HUES48 (cell line): ENCODE measurements around the gene CPA2.
A peak's percentile ranks its signal among the peaks of the same experiment; 100 is the strongest.
"Not testable (repeated sequence)": the region's sequence is repeated elsewhere in the genome, so short reads cannot be mapped to it uniquely, and the experiment has no call there.

Source experiments
- H3K27ac ChIP-seq: one replicate; pipeline ENCODE4 v1.7.0; 2013; ENCODE audit warnings: low read depth, low read length, inconsistent platforms
- H3K27me3 ChIP-seq: 2 replicates; pipeline ENCODE4 v1.6.1; 2013; ENCODE audit warnings: mild to moderate bottlenecking, low read length; ENCODE audit not compliant: control insufficient read depth, insufficient read depth
- H3K36me3 ChIP-seq: 2 replicates; pipeline ENCODE4 v1.6.1; 2013; ENCODE audit warnings: low read length; ENCODE audit not compliant: control insufficient read depth, insufficient read depth
- H3K4me1 ChIP-seq: 2 replicates; pipeline ENCODE4 v1.6.1; 2013; ENCODE audit warnings: mild to moderate bottlenecking, low read length; ENCODE audit not compliant: control insufficient read depth, insufficient read depth
- H3K4me3 ChIP-seq: 2 replicates; pipeline ENCODE4 v1.5.1; 2013; ENCODE audit warnings: mild to moderate bottlenecking, low read depth, low read length
- H3K9ac ChIP-seq: 2 replicates; pipeline ENCODE4 v1.6.1; 2013; ENCODE audit warnings: mild to moderate bottlenecking, low read depth, low read length, moderate library complexity
- H3K9me3 ChIP-seq: 2 replicates; pipeline ENCODE4 v1.6.1; 2013; ENCODE audit warnings: low read length; ENCODE audit not compliant: control insufficient read depth, insufficient read depth

CPA2 gene

GRCh38 chr7:130266258-130266960 is at the start of gene CPA2:
Gene CPA2 (plus strand): TSS chr7:130266863. CDS start chr7:130266882, 19 bp downstream.
- H3K4me3 ChIP-seq, result no peak within 1 kb of the TSS
- no peaks in the 10 kb centered on the region; the same call in 1 of the 2 replicates for H3K27me3 ChIP-seq
- no peak within 1 kb of the TSS for H3K27ac ChIP-seq
- peaks cover 11% of the 10 kb centered on the region; the same call in 1 of the 2 replicates for H3K4me1 ChIP-seq
- no peaks in the 10 kb centered on the region for H3K36me3 ChIP-seq
- no peak within 1 kb of the TSS for H3K9ac ChIP-seq
- H3K9me3 ChIP-seq, result no peaks in the 10 kb centered on the region

- no peak overlapping the region for H3K27ac ChIP-seq
- no peaks in the 10 kb centered on the region for H3K36me3 ChIP-seq
- no peak overlapping the region for H3K9ac ChIP-seq
- no peak overlapping the region for H3K4me3 ChIP-seq
- H3K4me1 ChIP-seq, result no peaks in the 10 kb centered on the region
- H3K27me3 ChIP-seq, result no peaks in the 10 kb centered on the region; the same call in 1 of the 2 replicates
- H3K9me3 ChIP-seq, result no peaks in the 10 kb centered on the region
Measured at GRCh38 chr7:130218806-130219620, 47.6 kb upstream of the CPA2 start.

DNA sequence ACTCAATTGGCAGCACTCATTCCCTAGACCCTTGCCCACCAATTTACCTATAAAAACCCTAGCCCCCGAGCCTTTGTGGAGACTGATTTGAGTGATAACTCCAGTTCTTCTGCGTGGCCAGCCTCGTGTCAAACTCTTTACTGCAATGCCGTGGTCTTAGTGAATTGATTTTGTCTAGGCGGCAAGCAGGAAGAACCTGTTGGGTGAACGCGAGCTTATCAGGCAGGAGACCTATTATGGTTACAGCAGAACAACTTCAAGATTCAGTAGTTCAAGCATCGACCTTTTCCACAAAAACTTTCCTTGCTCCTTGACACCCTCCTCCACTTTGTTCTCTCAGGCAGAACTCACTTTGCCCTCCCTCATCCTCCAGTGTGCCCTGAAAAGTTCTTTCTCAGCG is 46.8 kb upstream of the CPA2 start:
- H3K9ac ChIP-seq, result no peak overlapping the region
- H3K27ac ChIP-seq, result no peak overlapping the region
- no peak overlapping the region for H3K4me3 ChIP-seq
- H3K36me3 ChIP-seq, result no peaks in the 10 kb centered on the region
- H3K27me3 ChIP-seq, result no peaks in the 10 kb centered on the region; the same call in 1 of the 2 replicates
- no peaks in the 10 kb centered on the region for H3K9me3 ChIP-seq
- no peaks in the 10 kb centered on the region for H3K4me1 ChIP-seq

DNA sequence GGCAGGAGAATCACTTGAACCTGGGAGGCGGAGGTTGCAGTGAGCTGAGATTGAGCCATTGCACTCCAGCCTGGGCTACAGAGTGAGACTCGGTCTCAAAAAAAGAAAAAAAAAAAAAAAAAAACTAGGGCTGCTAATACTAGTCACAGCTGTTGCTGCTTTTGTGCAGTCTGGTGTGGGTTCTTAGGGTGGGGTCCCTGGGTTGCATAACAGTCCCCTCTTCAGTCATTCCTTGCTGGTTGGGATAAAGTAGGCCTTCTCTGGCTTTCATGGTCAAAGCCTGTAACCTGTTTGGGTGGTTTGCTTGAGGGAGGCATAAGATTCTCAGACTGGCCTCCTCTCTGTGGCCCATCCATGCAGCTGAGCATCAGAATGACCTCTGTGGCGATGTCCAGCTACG is 44.9 kb upstream of the CPA2 start:
- Histone ChIP-seq H3K4me3 (no peak overlapping the region), H3K9ac (no peak overlapping the region), H3K36me3 (no peaks in the 10 kb centered on the region), H3K9me3 (no peaks in the 10 kb centered on the region), H3K4me1 (no peaks in the 10 kb centered on the region), H3K27me3 (no peaks in the 10 kb centered on the region), H3K27ac (no peak overlapping the region)

GRCh38 chr7:130223646-130224045 is 43.0 kb upstream of the CPA2 start:
- Histone ChIP-seq H3K4me1 (peaks cover 9% of the 10 kb centered on the region), H3K27ac (no peak overlapping the region), H3K36me3 (no peaks in the 10 kb centered on the region)

GRCh38 chr7:130224210-130224609 is 42.5 kb upstream of the CPA2 start:
- Histone ChIP-seq H3K27ac (no peak overlapping the region), H3K4me1 (peaks cover 14% of the 10 kb centered on the region), H3K4me3 (no peak overlapping the region), H3K27me3 (no peaks in the 10 kb centered on the region), H3K9ac (no peak overlapping the region), H3K36me3 (no peaks in the 10 kb centered on the region), H3K9me3 (no peaks in the 10 kb centered on the region)

More at GRCh38 chr7:130223646-130224045, 43.0 kb upstream of the CPA2 start:
- no peaks in the 10 kb centered on the region for H3K27me3 ChIP-seq
- no peaks in the 10 kb centered on the region for H3K9me3 ChIP-seq
- no peak overlapping the region for H3K9ac ChIP-seq
- no peak overlapping the region for H3K4me3 ChIP-seq

DNA sequence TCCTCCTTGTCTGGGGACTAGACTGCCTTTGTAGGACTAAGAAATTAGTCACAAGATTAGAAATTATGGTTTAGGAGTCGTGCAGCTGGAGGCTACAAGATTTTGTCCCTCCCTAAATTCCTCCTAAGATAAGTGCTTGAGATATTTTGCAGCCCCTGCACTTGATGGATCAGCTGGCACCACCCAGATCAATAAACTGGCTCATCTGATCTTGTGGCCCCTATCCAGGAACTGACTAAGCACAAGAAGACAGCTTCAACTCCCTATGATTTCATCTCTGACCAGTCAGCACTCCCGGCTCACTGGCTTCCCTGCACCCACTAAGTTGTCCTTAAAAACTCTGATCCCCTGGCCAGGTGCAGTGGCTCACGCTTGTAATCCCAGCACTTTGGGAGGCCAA is 41.7 kb upstream of the CPA2 start:
- H3K4me3 ChIP-seq, H3K9me3 ChIP-seq, H3K27ac ChIP-seq, H3K9ac ChIP-seq, H3K27me3 ChIP-seq, H3K36me3 ChIP-seq: not testable (repeated sequence)
- peaks cover 14% of the 10 kb centered on the region for H3K4me1 ChIP-seq

- Histone ChIP-seq H3K27ac (no peak overlapping the region), H3K4me3 (no peak overlapping the region), H3K9ac (no peak overlapping the region), H3K4me1 (peaks cover 14% of the 10 kb centered on the region), H3K36me3 (no peaks in the 10 kb centered on the region), H3K9me3 (no peaks in the 10 kb centered on the region), H3K27me3 (no peaks in the 10 kb centered on the region)
Measured at GRCh38 chr7:130226333-130226732, 40.3 kb upstream of the CPA2 start.

DNA sequence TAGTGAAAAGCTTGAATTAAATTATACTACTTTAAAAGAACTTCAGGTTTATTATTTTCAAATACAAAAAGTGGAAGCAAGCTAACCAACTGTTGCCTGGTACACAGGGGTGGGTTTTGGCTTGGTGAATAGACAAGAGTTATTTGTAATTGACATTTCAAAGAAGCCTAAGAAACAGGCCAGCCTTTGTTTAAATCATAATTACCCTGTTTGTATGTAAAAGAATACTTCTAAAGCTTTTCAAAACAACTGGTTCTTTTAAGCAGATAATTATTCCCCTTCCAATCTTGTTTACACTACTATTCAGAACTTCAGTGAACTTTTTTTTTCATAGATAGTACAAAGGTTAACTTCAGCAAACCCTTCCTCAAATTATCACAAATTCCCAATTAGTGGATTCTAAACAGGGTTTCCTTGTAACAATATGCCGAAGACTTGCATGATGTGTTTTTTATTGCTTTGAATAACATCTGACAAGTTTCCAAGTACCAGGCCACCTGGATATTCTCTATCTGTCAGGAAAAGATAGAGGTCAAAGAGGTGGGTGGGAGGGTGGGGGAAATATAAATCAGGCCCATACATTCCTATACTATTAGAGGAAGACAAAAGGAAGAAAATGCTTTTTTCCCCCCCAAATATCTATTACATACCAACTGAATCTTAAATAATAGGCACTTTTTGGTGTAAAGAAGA is 38.6 kb upstream of the CPA2 start:
- Histone ChIP-seq H3K4me3 (peak overlapping the region; percentile 19; the same call in 1 of the 2 replicates), H3K27me3 (no peaks in the 10 kb centered on the region), H3K9ac (no peak overlapping the region), H3K9me3 (no peaks in the 10 kb centered on the region), H3K27ac (peak overlapping the region; percentile 0), H3K36me3 (no peaks in the 10 kb centered on the region), H3K4me1 (peaks cover 14% of the 10 kb centered on the region)

- Histone ChIP-seq H3K36me3 (no peaks in the 10 kb centered on the region), H3K4me1 (peaks cover 14% of the 10 kb centered on the region), H3K27ac (no peak overlapping the region), H3K27me3 (no peaks in the 10 kb centered on the region), H3K9ac (no peak overlapping the region), H3K4me3 (no peak overlapping the region), H3K9me3 (no peaks in the 10 kb centered on the region)
Measured at GRCh38 chr7:130228840-130229502, 37.7 kb upstream of the CPA2 start.
